PFSK-1 (cell line): ENCODE data around the gene TP53I3.

Experiments
- FOXP2 ChIP-seq: optimal IDR thresholded peaks from 2 replicates; pipeline ENCODE3; 2011; ENCODE audit warnings: borderline replicate concordance, control low read depth, inconsistent platforms; ENCODE audit not compliant: insufficient read depth; ENCODE audit errors: extremely low read length, extremely low read depth
- POLR2AphosphoS5 ChIP-seq: IDR thresholded peaks from 2 replicates; pipeline ENCODE4 v1.6.1; 2012; ENCODE audit warnings: low read depth, mild to moderate bottlenecking, control low read depth, low read length, moderate library complexity
- REST ChIP-seq, 2 experiments: IDR thresholded peaks; 2 replicates each; pipeline versions ENCODE4 v1.6.1 to v1.8.0; 2011 to 2012; ENCODE audit warnings: low read depth in 2 of 2, low read length in 2 of 2, control low read depth in 1 of 2, inconsistent platforms in 1 of 2, mild to moderate bottlenecking in 1 of 2, moderate library complexity in 1 of 2; ENCODE audit not compliant: insufficient read depth in 1 of 2
- SIN3A ChIP-seq: IDR thresholded peaks from 2 replicates; pipeline ENCODE4 v1.6.1; 2012; ENCODE audit warnings: mild to moderate bottlenecking, low read length, moderate library complexity, borderline replicate concordance; ENCODE audit not compliant: insufficient read depth
- TAF1 ChIP-seq: IDR thresholded peaks from 2 replicates; pipeline ENCODE4 v1.6.1; 2012; ENCODE audit warnings: low read length, control low read depth, borderline replicate concordance; ENCODE audit not compliant: insufficient read depth

GRCh38 chr2:24080701-24081100, 3.9 kb downstream of the TP53I3 start:
- no peak for TF ChIP-seq POLR2AphosphoS5
- TF ChIP-seq TAF1: no peak
- no peak for TF ChIP-seq REST (IDR thresholded peaks at IDR 0.05; ENCODE audit: insufficient read depth in 1 of 2, low read depth in 2 of 2, low read length in 2 of 2)
- no peak for TF ChIP-seq SIN3A
- TF ChIP-seq FOXP2: no peak
